H7 (cell line): ENCODE results near the gene KCTD5. TPM values are rescaled to one million over a fixed set of nuclear protein-coding genes. Genes with fewer than 3 reads are reported as not detected.
A peak's percentile ranks its signal among the peaks of the same experiment; 100 is the strongest.
"Not testable (repeated sequence)": the region's sequence is repeated elsewhere in the genome, so short reads cannot be mapped to it uniquely, and the experiment has no call there.

Experiments used
- DNase-seq: peaks from one replicate; pipeline ENCODE4 v3.0.0; 2012
- H3K27me3 ChIP-seq: 2 replicates; pipeline ENCODE4 v1.6.0; 2011; ENCODE audit warnings: mild to moderate bottlenecking, low read length; ENCODE audit not compliant: control insufficient read depth, insufficient read depth
- H3K36me3 ChIP-seq: replicated peaks from 2 replicates; pipeline ENCODE4 v1.5.1; 2011; ENCODE audit warnings: low read length; ENCODE audit not compliant: control insufficient read depth, insufficient read depth
- H3K4me3 ChIP-seq: 2 replicates; pipeline ENCODE4 v1.5.1; 2011; ENCODE audit warnings: low read depth, mild to moderate bottlenecking, control low read depth, low read length, moderate library complexity; ENCODE audit not compliant: insufficient read depth
- total RNA-seq: library from RNA; depleted of rRNA; stranded (reverse); fragments of >200 nt; shearing (Covaris generic); gene quantifications from 2 replicates; pipeline ENCODE4 v1.2.3, GENCODE V29; 2014

The KCTD5 gene
- total RNA-seq, 1 experiment from 2014 or later = 36.7 TPM

- Histone ChIP-seq H3K27me3 (peaks cover 2% of the 10 kb centered on the region; the same call in 1 of the 2 replicates), H3K36me3 (no peaks in the 10 kb centered on the region), H3K4me3 (peak overlapping the region; percentile 3; the same call in 1 of the 2 replicates)
- peak; percentile 96 for DNase-seq
Measured at GRCh38 chr16:2715519-2715918, 33.2 kb downstream of the KCTD5 start.

GRCh38 chr16:2715966-2716885 lies 33.9 kb downstream of the KCTD5 start:
- Histone ChIP-seq H3K4me3 (no peak overlapping the region), H3K36me3 (no peaks in the 10 kb centered on the region), H3K27me3 (peaks cover 2% of the 10 kb centered on the region; the same call in 1 of the 2 replicates)
- no peak for DNase-seq

- H3K27me3 ChIP-seq = peaks cover 2% of the 10 kb centered on the region; the same call in 1 of the 2 replicates
- no peak for DNase-seq
- no peak overlapping the region for H3K4me3 ChIP-seq
- H3K36me3 ChIP-seq = no peaks in the 10 kb centered on the region
Measured at GRCh38 chr16:2716948-2717347, 34.6 kb downstream of the KCTD5 start.

GRCh38 chr16:2717383-2718263 lies 35.3 kb downstream of the KCTD5 start:
- H3K4me3 ChIP-seq = no peak overlapping the region
- DNase-seq = no peak
- no peaks in the 10 kb centered on the region for H3K36me3 ChIP-seq
- H3K27me3 ChIP-seq = peaks cover 2% of the 10 kb centered on the region; the same call in 1 of the 2 replicates

GRCh38 chr16:2719328-2720063 lies 37.2 kb downstream of the KCTD5 start:
- H3K4me3 ChIP-seq = no peak overlapping the region
- no peak for DNase-seq
- H3K27me3 ChIP-seq = peaks cover 2% of the 10 kb centered on the region; the same call in 1 of the 2 replicates
- H3K36me3 ChIP-seq = no peaks in the 10 kb centered on the region

- H3K27me3 ChIP-seq = peaks cover 2% of the 10 kb centered on the region; the same call in 1 of the 2 replicates
- H3K36me3 ChIP-seq = no peaks in the 10 kb centered on the region
- peak within 1 kb of the TSS; percentile 59 for H3K4me3 ChIP-seq
- no peak for DNase-seq
Measured at GRCh38 chr16:2720064-2720457, 37.7 kb downstream of the KCTD5 start, which contains the start of gene PRSS27. Gene PRSS27, minus strand, starts transcription at chr16:2720224. Its CDS starts 64 bp downstream, at chr16:2720160.

- no peaks in the 10 kb centered on the region for H3K36me3 ChIP-seq
- peak overlapping the region; percentile 59 for H3K4me3 ChIP-seq
- H3K27me3 ChIP-seq = no peaks in the 10 kb centered on the region
- DNase-seq = peak; percentile 99
Measured at GRCh38 chr16:2720719-2721633, 38.7 kb downstream of the KCTD5 start.

GRCh38 chr16:2721634-2722173 lies 39.4 kb downstream of the KCTD5 start:
- peak overlapping the region; percentile 59 for H3K4me3 ChIP-seq
- not testable (repeated sequence) for H3K27me3 ChIP-seq, H3K36me3 ChIP-seq, DNase-seq

GRCh38 chr16:2724088-2724676 lies 41.9 kb downstream of the KCTD5 start:
- H3K36me3 ChIP-seq = no peaks in the 10 kb centered on the region
- H3K4me3 ChIP-seq = no peak overlapping the region
- no peak for DNase-seq
- no peaks in the 10 kb centered on the region for H3K27me3 ChIP-seq

- no peaks in the 10 kb centered on the region for H3K36me3 ChIP-seq
- H3K27me3 ChIP-seq = no peaks in the 10 kb centered on the region
- no peak overlapping the region for H3K4me3 ChIP-seq
- DNase-seq = peak; percentile 53
Measured at GRCh38 chr16:2724816-2725348, 42.6 kb downstream of the KCTD5 start.

- Histone ChIP-seq H3K27me3 (no peaks in the 10 kb centered on the region), H3K4me3 (no peak overlapping the region), H3K36me3 (no peaks in the 10 kb centered on the region)
- DNase-seq = no peak
Measured at GRCh38 chr16:2726923-2727322, 44.6 kb downstream of the KCTD5 start.

- DNase-seq = no peak
- Histone ChIP-seq H3K4me3 (no peak overlapping the region), H3K27me3 (no peaks in the 10 kb centered on the region), H3K36me3 (no peaks in the 10 kb centered on the region)
Measured at GRCh38 chr16:2728034-2728433, 45.7 kb downstream of the KCTD5 start.
